Activated B cell treated with CpG ODN at 0.5 μM for 24 hours (primary cell): ENCODE results near the gene ODAD3. TPM values are rescaled to one million over a fixed set of nuclear protein-coding genes. Genes with fewer than 3 reads are reported as not detected.

Experiments used
- ATAC-seq: fragments of 200-7000 bp; cut with Tn5 transposase; one replicate; pipeline ENCODE4 v1.10.0; 2021; ENCODE audit warnings: low read depth, mild to moderate bottlenecking, moderate library complexity
- CTCF ChIA-PET: fragments of 350-600 bp; sonication (Branson Sonifier 250); formaldehyde crosslinking; loops from one replicate; lab custom pipeline; 2021; ENCODE audit warnings: antibody characterized with exemption; lab: Charles Lee
- POLR2A ChIA-PET: fragments of 350-600 bp; sonication (Branson Sonifier 250); formaldehyde crosslinking; loops from one replicate; lab custom pipeline; 2021; ENCODE audit warnings: antibody characterized with exemption; lab: Charles Lee
- DNase-seq: peaks from one replicate; pipeline ENCODE4 v3.0.0; 2022
- H3K27ac Mint-ChIP-seq: one replicate; pipeline ENCODE4 v1.8.0; 2020; ENCODE audit warnings: mixed read lengths
- H3K27me3 Mint-ChIP-seq: one replicate; pipeline ENCODE4 v1.8.0; 2021; ENCODE audit warnings: mixed read lengths
- H3K36me3 Mint-ChIP-seq: one replicate; pipeline ENCODE4 v1.8.0; 2021; ENCODE audit warnings: low read depth, mixed read lengths
- H3K4me1 Mint-ChIP-seq: one replicate; pipeline ENCODE4 v1.8.0; 2021; ENCODE audit warnings: mixed read lengths
- H3K4me3 Mint-ChIP-seq: one replicate; pipeline ENCODE4 v1.8.0; 2020; ENCODE audit warnings: mild to moderate bottlenecking, mixed read lengths
- H3K9me3 Mint-ChIP-seq: one replicate; pipeline ENCODE4 v1.8.0; 2020; ENCODE audit warnings: mixed read lengths
- intact Hi-C: fragments of 100-400 bp; cut with micrococcal nuclease; formaldehyde crosslinking; loops from one replicate; pipeline ENCODE4 v1.15.1; 2024
- total RNA-seq: library from RNA; stranded (reverse); gene quantifications from 2 replicates; pipeline ENCODE4 v1.2.3, GENCODE V29; 2022
- TF ChIP-seq, protein P1 (sequence below): fragments of 200-600 bp; IDR thresholded peaks from one replicate; pipeline ENCODE4 v1.8.0; 2022; ENCODE audit warnings: antibody characterized with exemption, mild to moderate bottlenecking

Gene ODAD3
- total RNA-seq, 1 donor from 2014 or later, result 0.29 TPM

DNA sequence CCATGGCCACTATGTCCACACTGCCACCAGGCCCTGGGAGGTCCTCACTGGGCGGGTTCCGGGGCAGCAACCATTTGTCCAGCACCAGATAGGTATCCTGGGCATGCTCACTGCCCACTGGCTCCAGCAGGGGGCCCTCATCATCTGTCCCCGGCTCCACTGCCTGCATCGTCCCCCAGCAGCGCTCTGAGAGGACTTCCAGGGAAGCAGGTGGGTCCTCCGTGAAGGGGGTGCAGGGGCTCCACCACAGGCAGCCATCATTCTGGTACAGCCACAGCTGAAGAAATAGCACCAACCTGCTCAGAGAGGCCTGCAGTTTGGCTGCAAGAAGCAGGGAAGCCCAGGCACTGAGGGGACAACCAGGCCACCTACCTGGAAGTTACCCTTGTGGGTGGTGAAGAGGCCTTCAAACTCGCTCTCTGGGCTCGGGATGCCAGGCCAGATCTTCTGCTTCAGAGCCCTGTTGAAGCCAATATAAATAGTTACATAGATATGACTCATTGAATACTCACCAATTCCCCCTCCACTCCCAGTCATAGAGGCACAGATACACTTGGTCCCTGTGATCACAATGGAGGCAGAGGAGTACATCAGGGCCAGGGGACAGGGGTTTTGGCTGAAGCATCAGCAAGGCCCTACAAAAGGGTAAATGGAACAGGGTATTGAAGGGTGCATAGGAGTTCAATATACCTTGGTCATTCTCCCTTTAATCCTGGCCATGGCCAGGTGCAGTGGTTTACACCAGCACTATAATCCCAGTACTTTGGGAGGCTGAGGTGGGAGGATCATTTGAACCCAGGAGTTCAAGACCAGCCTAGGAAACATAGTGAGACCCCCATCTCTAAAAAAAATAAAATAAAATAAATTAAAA is 56.4 kb downstream of the ODAD3 start:
- ChIA-PET POLR2A (no interaction called here), CTCF (interaction anchor here (1.6 kb wide), 1 partner anchor 104 kb away, joined by 8 read pairs; no protein-coding TSS in a partner anchor)
- no peaks in the 10 kb centered on the region for H3K9me3 Mint-ChIP-seq
- H3K36me3 Mint-ChIP-seq, result peaks cover 8% of the 10 kb centered on the region
- DNase-seq (no peak), ATAC-seq (no peak)
- no peak overlapping the region for H3K4me3 Mint-ChIP-seq
- H3K27ac Mint-ChIP-seq, result no peak overlapping the region
- H3K4me1 Mint-ChIP-seq, result peaks cover 42% of the 10 kb centered on the region
- H3K27me3 Mint-ChIP-seq, result no peaks in the 10 kb centered on the region
- TF ChIP-seq, protein P1, sequence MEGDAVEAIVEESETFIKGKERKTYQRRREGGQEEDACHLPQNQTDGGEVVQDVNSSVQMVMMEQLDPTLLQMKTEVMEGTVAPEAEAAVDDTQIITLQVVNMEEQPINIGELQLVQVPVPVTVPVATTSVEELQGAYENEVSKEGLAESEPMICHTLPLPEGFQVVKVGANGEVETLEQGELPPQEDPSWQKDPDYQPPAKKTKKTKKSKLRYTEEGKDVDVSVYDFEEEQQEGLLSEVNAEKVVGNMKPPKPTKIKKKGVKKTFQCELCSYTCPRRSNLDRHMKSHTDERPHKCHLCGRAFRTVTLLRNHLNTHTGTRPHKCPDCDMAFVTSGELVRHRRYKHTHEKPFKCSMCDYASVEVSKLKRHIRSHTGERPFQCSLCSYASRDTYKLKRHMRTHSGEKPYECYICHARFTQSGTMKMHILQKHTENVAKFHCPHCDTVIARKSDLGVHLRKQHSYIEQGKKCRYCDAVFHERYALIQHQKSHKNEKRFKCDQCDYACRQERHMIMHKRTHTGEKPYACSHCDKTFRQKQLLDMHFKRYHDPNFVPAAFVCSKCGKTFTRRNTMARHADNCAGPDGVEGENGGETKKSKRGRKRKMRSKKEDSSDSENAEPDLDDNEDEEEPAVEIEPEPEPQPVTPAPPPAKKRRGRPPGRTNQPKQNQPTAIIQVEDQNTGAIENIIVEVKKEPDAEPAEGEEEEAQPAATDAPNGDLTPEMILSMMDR, result no peak
- intact Hi-C loops, result no loop called here

DNA sequence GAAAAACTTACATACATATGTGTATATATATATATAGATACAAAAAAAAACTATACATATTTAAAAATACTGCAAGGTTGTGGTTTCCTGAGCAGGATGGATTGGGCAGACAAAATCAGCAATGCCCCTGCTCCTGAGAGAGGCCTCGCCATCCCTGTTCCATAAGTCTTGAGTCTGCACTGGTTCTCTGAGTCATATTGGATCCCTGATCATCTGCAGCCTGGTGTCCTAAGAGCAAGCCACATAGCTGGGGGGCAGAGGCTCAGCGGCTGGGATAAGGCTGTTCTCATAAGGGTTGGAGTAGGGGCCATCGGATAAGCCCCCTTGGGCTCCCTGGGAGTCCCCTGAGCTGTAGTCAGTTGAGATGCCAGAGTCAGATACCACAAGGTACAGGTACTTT is 57.2 kb downstream of the ODAD3 start:
- POLR2A ChIA-PET, result interaction anchor here (1.2 kb wide), 1 partner anchor 105 kb away, joined by 3 read pairs; no protein-coding TSS in a partner anchor
- no peak overlapping the region for H3K4me3 Mint-ChIP-seq
- H3K4me1 Mint-ChIP-seq, result peaks cover 40% of the 10 kb centered on the region
- H3K9me3 Mint-ChIP-seq, result no peaks in the 10 kb centered on the region
- ATAC-seq, result no peak
- CTCF ChIA-PET, result interaction anchor here (1.4 to 1.6 kb wide), 2 partner anchors 105 to 134 kb away, joined by 3 to 8 read pairs; no protein-coding TSS in a partner anchor
- TF ChIP-seq, protein P1, result no peak
- intact Hi-C loops, result loop anchor here (1.0 kb wide), 1 partner anchor 22 kb away; the partner anchor contains the start of gene PLPPR2
- peaks cover 8% of the 10 kb centered on the region for H3K36me3 Mint-ChIP-seq
- DNase-seq, result no peak
- H3K27me3 Mint-ChIP-seq, result no peaks in the 10 kb centered on the region
- H3K27ac Mint-ChIP-seq, result no peak overlapping the region

- Mint-ChIP-seq H3K4me1 (peaks cover 37% of the 10 kb centered on the region), H3K4me3 (peak overlapping the region; percentile 54), H3K27me3 (no peaks in the 10 kb centered on the region), H3K36me3 (peaks cover 8% of the 10 kb centered on the region), H3K27ac (peak overlapping the region; percentile 72), H3K9me3 (no peaks in the 10 kb centered on the region)
- POLR2A ChIA-PET, result interaction anchor here (0.7 to 3.5 kb wide), 5 partner anchors 31 to 1390 kb away, joined by 3 to 35 read pairs (median 3); partner anchors contain the start of genes CCDC159, ODAD3, PRKCSH and TMEM205
- DNase-seq (no peak), ATAC-seq (no peak)
- intact Hi-C loops, result loop anchor here (1.0 kb wide), 1 partner anchor 22 kb away; the partner anchor contains the start of gene PLPPR2
- CTCF ChIA-PET, result interaction anchor here (0.6 to 1.6 kb wide), 4 partner anchors 106 to 812 kb away, joined by 3 to 8 read pairs (median 3); no protein-coding TSS in a partner anchor
- TF ChIP-seq, protein P1, result no peak
These were observed 57.7 kb downstream of the ODAD3 start for GRCh38 chr19:11377237-11377636.

DNA sequence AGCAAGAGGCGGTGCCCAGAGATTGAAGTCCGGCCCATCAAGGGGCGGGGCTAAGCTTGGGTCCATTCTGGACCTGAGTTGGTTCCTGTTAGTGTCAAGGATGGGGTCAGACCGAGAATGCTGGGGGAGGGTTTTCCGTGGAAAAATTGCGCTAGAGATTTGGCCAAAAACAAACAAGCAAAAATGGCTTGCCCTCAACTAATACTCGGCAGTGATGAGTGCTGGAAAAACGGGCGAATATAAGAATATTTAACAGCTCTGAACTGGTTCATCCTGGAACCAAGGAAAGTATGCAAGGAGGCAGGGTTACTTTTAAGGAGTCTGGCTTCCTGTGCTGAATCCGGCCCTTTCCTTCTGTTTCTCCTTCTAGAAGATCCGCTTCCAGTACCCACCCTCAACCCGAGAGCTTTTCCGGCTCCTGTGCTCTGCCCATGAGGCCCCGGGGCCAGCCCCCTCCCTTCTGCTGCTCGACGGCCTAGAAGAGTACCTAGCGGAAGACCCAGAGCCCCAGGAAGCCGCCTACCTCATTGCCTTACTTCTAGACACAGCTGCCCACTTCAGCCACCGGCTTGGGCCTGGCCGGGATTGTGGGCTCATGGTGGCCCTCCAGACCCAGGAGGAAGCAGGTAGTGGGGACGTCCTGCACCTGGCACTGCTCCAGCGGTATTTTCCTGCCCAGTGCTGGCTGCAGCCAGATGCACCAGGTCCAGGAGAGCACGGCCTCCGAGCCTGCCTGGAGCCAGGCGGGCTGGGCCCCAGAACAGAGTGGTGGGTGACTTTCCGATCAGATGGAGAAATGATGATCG is 59.6 kb downstream of the ODAD3 start:
- H3K27ac Mint-ChIP-seq, result no peak overlapping the region
- peak; percentile 46 for DNase-seq
- H3K36me3 Mint-ChIP-seq, result peaks cover 16% of the 10 kb centered on the region
- peak; percentile 23 for ATAC-seq
- intact Hi-C loops, result loop anchor here (1.0 kb wide), 3 partner anchors 8 to 60 kb away; partner anchors contain the start of genes ODAD3 and PRKCSH
- POLR2A ChIA-PET, result interaction anchor here (0.5 to 3.5 kb wide), 39 partner anchors 8 to 1582 kb away, joined by 3 to 65 read pairs (median 4); partner anchors contain the start of genes CCDC159, ECSIT, ELAVL3 and EPOR
- H3K9me3 Mint-ChIP-seq, result no peaks in the 10 kb centered on the region
- no peak overlapping the region for H3K4me3 Mint-ChIP-seq
- CTCF ChIA-PET, result interaction anchor here (0.6 to 2.9 kb wide), 7 partner anchors 8 to 184 kb away, joined by 3 to 16 read pairs (median 4); partner anchors contain the start of genes CCDC159, ECSIT, ELOF1 and EPOR
- H3K4me1 Mint-ChIP-seq, result peaks cover 22% of the 10 kb centered on the region
- H3K27me3 Mint-ChIP-seq, result no peaks in the 10 kb centered on the region
- TF ChIP-seq, protein P1, result no peak
